Fibroblast of skin of right quadriceps (primary cell): ENCODE data around the gene C12orf50.
"Not testable (repeated sequence)": the region's sequence is repeated elsewhere in the genome, so short reads cannot be mapped to it uniquely, and the experiment has no call there.

Experiments used
- DNase-seq: peaks from one replicate; pipeline ENCODE4 v3.0.0-alpha.2; 2013

The C12orf50 gene

DNA sequence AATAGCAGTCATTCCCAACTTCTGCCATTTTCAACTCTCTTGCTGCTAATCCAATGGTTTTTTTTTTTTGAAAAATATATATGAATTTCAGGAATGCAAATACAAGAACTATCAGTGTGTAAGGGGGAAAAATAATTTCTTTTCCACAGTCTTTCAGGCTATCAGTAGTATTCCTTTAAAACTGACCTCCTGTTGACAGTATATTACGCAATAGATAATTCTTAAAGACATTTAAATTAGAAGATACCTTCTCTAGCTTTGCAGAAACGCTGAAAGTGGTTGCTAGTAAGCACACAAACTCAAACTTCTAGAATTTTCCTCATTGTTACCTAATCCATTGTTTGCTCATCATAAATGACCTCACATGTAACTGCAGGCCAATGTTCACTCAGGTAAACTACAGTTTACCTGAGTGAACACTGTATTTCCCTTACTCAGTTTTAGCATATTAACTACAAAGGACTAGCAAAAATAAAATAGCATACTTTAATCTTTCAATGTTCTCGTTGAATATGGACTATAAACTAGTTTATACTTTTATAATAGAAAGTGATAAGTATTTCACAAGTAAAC is at the start of gene C12orf50:
Gene C12orf50 (minus strand): TSS at position 309 of the 573 bp plus-strand sequence. CDS start 2,439 bp downstream, outside the sequence.
- no peak for DNase-seq

- DNase-seq = peak; percentile 12
Observed at GRCh38 chr12:88067301-88067700, 38.1 kb upstream of the C12orf50 start.

DNA sequence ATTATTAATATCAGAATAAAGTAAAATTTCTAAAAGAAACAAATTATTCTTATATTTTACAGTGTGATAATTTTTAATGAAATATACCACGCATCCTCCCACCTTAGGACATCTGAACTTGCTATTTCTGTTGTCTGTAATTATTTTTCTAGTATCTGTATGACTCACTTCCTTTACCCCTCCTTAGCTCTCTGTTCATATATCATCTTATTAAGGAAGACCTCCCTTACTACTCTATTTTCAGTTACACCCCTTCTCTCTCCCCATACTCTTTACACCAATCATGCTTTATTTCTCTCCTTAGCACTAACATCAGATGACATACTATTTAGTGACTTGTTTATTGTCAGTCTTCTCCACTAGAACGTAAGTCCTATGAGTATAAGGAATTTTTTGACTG is 34.2 kb upstream of the C12orf50 start:
- peak; percentile 21 for DNase-seq

DNA sequence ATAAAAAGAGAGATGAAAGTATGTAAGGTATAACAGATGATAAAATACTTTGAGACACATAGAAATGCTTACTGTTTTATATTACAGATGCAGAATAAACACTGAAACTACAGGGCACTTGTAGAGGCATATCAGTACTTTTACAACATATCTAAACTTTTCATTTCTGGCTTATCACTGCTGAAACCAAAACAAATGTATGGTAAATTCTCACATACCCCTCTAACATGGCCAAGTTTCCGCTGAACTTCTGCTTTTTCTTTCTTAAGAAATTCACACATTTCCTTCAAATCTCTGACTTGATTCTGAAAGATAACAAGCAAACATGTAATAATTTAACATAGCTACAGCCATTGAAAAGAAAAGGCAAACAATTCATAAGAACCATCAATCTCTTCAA is 33.3 kb upstream of the C12orf50 start:
- no peak for DNase-seq

DNA sequence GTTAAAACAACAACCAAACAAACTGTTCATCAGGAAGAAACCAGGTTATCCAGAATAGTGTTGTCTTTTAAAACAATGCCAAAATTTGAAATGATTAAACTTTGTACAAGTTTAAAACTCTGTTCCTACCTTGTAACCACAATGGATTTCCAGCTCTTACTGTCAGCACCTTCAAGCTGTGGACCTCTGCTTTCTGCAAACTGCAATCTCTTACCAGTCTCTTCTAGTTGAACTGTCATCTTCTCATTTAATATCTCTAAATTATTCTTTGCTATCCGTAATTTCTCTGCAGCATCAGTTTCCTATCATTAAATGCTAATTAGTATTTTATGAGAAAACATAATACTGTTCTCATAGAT is 29.5 kb upstream of the C12orf50 start:
- no peak for DNase-seq

DNA sequence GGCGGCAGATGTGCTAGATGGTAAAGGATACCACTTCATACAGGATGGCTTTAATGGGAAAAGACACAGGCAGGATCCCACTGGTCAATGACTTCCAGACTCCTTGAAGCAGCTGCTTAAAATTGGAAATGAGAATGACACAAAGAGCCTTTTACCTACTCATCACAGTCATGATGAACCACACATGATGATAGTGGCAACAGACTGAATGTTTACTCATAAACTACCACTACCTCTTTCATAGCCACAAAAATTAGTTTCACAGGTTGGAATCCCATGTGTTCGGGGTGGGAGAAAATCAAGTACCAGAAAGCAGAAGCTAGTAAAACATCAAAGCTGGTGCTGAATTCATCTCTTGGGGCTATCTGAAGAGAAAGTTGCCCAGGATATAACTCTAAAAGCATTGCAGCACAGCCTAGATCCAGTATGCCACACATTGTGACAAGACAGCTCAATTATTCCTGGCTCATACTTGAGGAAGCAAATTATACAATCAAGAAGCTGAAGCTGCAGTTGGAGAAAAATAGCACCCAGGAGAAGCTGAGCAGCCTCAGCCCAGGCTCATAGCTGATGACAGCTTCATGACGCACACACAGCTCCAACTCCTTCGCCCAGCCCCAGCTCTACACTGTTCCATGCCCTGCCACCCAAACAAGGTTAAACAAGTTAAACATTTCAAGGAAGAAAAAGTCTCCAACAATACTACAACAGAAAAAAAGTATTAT is 29.0 kb upstream of the C12orf50 start:
- DNase-seq = peak; percentile 28

GRCh38 chr12:88056571-88056970 is 27.4 kb upstream of the C12orf50 start:
- no peak for DNase-seq

DNA sequence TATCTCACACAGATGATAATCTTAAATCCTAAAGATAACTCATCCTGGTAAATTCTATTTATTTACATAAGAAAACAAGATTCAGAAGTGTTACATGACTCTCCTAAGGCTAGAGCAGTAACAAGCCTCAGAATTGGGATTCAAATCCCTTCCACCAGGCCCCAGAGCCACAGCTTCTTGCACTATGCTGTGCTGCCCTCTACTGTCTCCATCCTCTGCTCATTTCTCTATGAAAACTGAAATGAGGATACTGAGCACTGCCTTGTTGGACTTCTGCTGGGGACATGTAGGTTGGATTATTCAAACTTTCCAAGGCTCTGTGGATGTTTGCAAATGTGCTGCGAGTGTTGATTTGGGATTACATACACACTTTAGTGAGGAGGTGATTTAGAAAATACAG is 23.5 kb upstream of the C12orf50 start:
- peak; percentile 21 for DNase-seq

- no peak for DNase-seq
Observed at GRCh38 chr12:88044035-88044434, 14.8 kb upstream of the C12orf50 start.

- no peak for DNase-seq
Observed at GRCh38 chr12:88037770-88038169, 8.6 kb upstream of the C12orf50 start.

- DNase-seq = peak; percentile 64
Observed at GRCh38 chr12:88036353-88036965, 7.3 kb upstream of the C12orf50 start.

DNA sequence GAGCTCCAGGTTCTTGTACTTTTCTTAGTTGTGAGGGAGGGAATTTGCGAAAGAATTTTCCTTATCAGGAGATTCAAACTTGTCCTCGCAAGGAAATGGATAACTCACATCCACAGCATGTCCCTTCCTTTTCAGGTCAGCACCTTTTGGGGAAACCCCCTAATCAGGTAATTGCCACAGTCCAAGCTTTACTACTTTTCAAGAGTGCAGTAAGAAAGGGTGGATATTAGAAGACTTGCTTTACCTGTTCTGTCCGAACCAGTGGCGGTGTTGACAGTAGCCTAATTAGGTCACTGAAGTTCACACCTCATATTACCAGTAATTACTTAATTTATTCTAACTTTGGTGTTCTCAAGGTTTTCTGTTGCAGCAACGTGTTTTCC is 6.7 kb upstream of the C12orf50 start:
- DNase-seq = no peak

DNA sequence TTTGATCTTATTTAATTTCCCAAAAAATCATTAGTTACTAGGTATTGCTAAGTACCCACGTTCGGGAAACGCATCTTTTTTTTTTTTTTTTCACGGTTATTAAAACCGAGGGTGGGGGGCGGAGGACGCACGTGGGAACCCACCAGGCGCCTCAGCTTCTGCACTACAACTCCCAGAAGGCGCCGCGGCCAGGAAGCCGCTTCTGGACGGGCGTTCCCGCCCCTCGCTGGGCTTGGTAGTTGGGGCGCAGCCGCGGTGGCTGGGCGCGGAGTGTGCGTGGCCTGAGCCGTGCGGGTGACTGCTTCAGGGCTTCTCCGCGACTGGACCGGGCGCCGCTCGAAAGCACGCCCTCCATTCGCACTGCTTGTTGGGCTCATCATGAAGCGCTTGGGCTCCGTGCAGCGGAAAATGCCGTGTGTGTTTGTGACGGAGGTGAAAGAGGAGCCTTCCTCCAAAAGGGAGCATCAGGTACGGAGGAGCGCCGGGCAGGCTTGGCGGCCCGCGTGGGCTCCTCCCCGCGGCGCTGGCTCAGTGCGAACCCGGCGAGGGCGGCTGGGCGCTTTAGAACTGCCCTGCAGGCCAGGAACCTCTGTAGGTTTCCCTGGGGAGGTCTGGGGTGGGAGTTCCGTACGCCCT is 6.2 kb upstream of the C12orf50 start:
- DNase-seq = peak; percentile 77

DNA sequence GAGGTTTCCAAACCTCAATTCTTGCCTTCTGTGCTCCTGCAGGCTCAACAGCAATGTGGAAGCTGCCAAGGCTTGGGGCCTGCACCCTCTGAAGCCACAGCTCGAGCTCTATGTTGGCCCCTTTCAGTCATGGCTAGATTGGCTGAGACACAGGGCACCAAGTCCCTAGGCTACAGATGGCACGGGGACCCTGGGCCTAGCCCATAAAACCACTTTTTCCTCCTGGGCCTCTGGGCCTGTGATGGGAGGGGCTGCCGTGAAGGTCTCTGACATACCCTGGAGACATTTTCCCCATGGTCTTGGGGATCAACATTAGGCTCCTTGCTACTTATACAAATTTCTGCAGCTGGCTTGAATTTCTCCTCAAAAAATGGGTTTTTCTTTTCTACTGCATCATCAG is 2.0 kb upstream of the C12orf50 start:
- DNase-seq = not testable (repeated sequence)

DNA sequence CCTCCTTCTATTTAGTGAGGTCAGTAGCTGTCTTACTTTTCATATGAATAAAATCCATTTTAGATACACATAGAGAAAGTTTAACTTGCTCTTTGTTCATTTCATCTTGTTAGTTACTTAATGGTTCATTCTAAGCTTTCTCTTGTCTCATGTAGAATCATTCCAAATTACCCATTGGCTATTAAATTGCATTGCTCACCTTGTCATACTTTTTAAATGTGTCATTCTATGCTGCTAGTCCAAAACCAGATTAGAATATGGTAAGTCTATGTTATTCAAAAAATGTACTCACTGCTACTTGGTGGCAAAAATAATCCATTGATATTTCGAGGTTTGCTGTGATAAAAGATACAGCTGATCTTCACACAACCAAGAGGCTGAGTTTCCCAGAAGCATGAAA is 3.0 kb downstream of the C12orf50 start:
- DNase-seq = no peak

DNA sequence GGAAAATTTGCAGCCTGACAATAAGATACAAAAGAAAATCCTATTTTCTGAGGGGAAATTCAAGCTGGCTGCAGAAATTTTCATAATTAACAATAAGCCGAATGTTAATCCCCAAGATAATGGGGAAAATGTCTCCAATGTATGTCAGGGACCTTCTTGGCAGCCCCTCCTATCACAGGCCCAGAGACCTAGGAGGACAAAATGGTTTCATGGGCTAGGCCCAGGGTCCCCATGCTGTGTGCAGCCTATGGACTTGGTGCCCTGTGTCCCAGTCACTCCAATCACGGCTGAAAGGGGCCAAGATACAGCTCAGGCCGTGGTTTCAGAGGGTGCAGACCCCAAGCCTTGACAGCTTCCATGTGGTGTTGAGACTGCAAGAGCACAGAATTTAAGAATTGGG is 11.2 kb downstream of the C12orf50 start:
- DNase-seq = no peak

DNA sequence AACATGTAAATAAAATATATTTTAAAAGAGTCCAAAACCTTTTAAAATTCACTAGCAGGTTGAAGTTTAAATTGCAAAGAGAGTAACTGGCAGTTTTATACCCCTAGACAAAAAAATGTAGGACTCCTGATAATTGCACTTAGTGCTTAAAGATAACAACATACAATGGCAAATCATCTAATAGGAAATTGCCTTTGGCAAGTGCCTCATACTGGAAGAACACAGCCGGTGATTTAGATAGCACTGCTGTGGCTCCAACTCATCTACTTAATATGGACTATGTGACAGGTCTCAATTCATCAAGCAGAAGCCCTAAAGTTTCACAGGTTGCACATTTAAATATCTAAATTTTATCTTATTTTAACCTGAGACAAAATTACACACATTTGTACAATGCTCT is 13.4 kb downstream of the C12orf50 start:
- DNase-seq = no peak

DNA sequence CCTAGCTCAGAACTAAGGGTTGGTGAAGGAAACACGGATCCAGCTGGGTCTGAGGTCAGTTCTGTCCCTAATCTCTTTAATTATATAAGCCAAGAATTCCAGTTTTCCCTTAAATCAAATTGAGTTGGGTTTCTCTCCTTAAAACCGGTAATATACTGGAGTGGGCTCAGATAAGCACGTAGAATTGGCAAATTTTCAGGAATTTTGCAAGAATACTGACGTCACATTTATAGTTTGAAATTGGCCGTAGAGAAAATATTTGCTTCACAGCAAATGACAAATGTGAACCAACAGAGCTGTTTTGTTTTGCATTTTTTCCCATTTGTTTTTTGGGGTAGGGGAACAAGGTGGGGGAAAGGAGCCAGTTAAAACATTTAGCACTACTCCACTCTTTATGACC is 17.4 kb downstream of the C12orf50 start:
- no peak for DNase-seq

DNA sequence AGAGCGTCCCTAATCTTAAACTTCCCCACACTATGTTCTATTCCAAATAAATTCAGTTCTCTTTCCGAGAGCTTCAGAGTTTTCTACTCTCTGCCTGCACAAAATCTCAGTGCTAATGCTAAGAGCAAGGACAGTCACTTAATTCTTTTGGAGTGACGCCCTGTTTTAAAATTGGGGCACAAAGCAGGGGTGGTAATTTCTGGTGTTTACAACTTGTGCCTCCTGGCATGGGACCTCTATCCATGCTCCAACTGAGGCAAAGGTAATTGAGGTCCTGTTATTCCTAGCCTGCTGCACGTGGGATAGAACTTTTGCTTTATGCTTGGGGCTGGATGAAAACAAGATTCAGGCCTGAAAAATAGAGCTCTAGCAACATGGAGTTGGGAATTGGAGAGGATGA is 22.9 kb downstream of the C12orf50 start:
- no peak for DNase-seq

GRCh38 chr12:88001327-88001726 is 27.9 kb downstream of the C12orf50 start:
- DNase-seq = no peak

DNA sequence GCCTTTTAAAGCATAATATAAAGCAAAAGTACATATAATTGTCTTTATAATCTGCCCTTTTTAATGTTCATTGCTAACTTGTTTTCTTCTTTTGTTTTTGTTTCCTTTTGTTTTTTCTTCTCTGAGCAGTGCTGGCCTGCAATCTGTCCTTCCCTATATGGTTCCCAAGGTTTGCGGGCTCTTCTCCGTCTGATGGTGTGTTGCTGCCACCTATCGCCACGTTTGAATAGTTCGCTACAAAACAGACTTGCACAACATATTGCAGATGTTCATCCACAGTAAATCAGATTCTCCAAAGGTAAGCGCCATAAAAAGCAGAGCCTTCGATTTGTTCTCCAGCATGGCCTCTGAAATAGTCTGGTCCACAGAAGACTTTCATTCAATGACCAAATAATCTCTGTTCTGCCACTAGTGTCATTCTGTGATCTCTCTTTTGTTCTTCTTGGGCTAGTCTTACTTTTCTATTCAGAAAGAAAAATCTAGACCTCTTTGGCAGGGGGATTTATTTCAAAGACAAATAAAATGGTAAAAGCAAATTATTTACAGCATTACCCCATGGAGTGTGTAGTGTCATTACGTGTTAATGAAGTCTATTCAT is 33.5 kb downstream of the C12orf50 start:
- peak; percentile 67 for DNase-seq

- no peak for DNase-seq
Observed at GRCh38 chr12:87991483-87991882, 37.7 kb downstream of the C12orf50 start.

GRCh38 chr12:87988534-87988933 is 40.7 kb downstream of the C12orf50 start:
- no peak for DNase-seq
